Smooth muscle cell (in vitro differentiated cells): Measurements from ENCODE around the gene RFT1. TPM values are rescaled to one million over a fixed set of nuclear protein-coding genes. Genes with fewer than 3 reads are reported as not detected.

ENCODE experiments used
- DNase-seq: peaks from one replicate; lab custom pipeline; 2025; ENCODE audit not compliant: unreplicated experiment; lab: John Stamatoyannopoulos, UW
- H2AFZ ChIP-seq: fragments of 200-600 bp; sonication (generic); 2 replicates; pipeline ENCODE4 v1.6.0; 2016; ENCODE audit warnings: antibody characterized with exemption, low read depth, mild to moderate bottlenecking
- H3F3A ChIP-seq: fragments of 200-600 bp; sonication (generic); 2 replicates; pipeline ENCODE4 v1.6.0; 2017; ENCODE audit warnings: antibody characterized with exemption, low read depth
- H3K27ac ChIP-seq: fragments of 200-600 bp; sonication (generic); 2 replicates; pipeline ENCODE4 v1.5.1; 2016; ENCODE audit warnings: low read depth, mild to moderate bottlenecking
- H3K27me3 ChIP-seq: fragments of 200-600 bp; sonication (generic); 2 replicates; pipeline ENCODE4 v1.6.1; 2016; ENCODE audit warnings: low read depth, mild to moderate bottlenecking
- H3K36me3 ChIP-seq: fragments of 200-600 bp; sonication (generic); 2 replicates; pipeline ENCODE4 v1.5.1; 2016; ENCODE audit warnings: low read depth
- H3K4me1 ChIP-seq: fragments of 200-600 bp; sonication (generic); 2 replicates; pipeline ENCODE4 v1.5.1; 2016; ENCODE audit warnings: low read depth
- H3K4me2 ChIP-seq: fragments of 200-600 bp; sonication (generic); 2 replicates; pipeline ENCODE4 v1.6.0; 2016; ENCODE audit warnings: mild to moderate bottlenecking
- H3K4me3 ChIP-seq: fragments of 200-600 bp; sonication (generic); 2 replicates; pipeline ENCODE4 v1.5.1; 2016; ENCODE audit warnings: mild to moderate bottlenecking
- H3K79me2 ChIP-seq: fragments of 200-600 bp; sonication (generic); 2 replicates; pipeline ENCODE4 v1.6.0; 2016; ENCODE audit warnings: low read depth, mild to moderate bottlenecking
- H3K9ac ChIP-seq: fragments of 200-600 bp; sonication (generic); 2 replicates; pipeline ENCODE4 v1.6.0; 2016; ENCODE audit warnings: low read depth
- H3K9me3 ChIP-seq: fragments of 200-600 bp; sonication (generic); replicated peaks from 2 replicates; pipeline ENCODE4 v1.5.1; 2016; ENCODE audit warnings: low read depth
- H4K20me1 ChIP-seq: fragments of 200-600 bp; sonication (generic); 2 replicates; pipeline ENCODE4 v1.6.0; 2016; ENCODE audit warnings: low read depth
- WGBS: methylation state at CpG from one replicate; pipeline ENCODE4 v1.1.7; 2016; ENCODE audit warnings: low lambda C conversion rate; 5-methylcytosine and 5-hydroxymethylcytosine counted together
- polyA plus RNA-seq: library from polyadenylated mRNA; unstranded; fragments of >200 nt; fragmentation: Nextera tagmentation; extraction: Ambion mirVana; gene quantifications from 2 replicates; pipeline ENCODE4 v1.2.1, GENCODE V29; 2016
- total RNA-seq: library from RNA; depleted of rRNA; stranded (reverse); fragments of >200 nt; gene quantifications from 2 replicates; pipeline ENCODE4 v1.2.3, GENCODE V29; 2014
- TF ChIP-seq, protein P1 (sequence below): fragments of 200-600 bp; sonication (generic); IDR thresholded peaks from 2 replicates; pipeline ENCODE4 v1.5.1; 2017; ENCODE audit warnings: borderline replicate concordance, mild to moderate bottlenecking, antibody characterized with exemption; ENCODE audit not compliant: insufficient read depth, poor library complexity, severe bottlenecking

The RFT1 gene
- total and polyA plus RNA-seq, 2 experiments from 2014 or later = 13.3 to 25.7 TPM

DNA sequence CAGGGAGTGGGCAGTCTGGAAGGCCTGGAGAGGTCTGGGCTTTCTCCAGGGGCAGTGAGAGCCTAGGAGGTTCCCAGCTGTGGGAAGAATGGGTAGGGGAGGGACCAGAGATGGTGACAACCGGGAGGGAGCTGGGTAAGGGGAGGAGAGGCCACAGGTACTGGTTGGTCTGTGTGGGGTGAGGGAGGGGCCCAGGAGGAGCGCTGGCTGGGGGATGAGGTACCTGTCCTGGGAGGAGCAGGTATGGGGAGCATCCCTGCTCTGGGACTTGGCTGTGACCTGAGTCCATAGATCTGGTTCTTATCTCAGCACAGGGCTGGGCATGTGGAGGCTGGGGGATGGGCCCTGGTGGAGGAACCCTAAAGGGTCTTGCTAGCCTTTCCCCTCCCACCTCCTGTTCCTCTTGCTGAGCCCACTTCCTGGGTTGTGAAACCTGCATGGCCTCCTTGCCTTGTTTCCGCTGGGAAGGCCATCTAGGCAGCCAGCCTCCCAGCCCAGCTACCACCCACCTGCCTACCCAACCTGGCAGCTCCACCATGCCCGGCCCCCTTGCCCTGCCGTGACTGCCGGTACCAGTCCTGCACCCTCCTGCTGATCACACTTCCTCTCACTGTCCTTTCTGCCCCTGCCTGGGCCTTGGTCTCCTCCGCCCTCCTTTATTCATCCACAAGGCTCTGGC, 41.7 kb upstream of the RFT1 start:
- Histone ChIP-seq H2AFZ (no peak overlapping the region), H3K9me3 (no peaks in the 10 kb centered on the region), H3K4me1 (peaks cover 6% of the 10 kb centered on the region), H3K27ac (no peak overlapping the region), H3K79me2 (no peaks in the 10 kb centered on the region), H3K4me2 (no peak overlapping the region), H4K20me1 (peaks cover 99% of the 10 kb centered on the region), H3K36me3 (no peaks in the 10 kb centered on the region), H3K9ac (no peak overlapping the region), H3K27me3 (no peaks in the 10 kb centered on the region), H3F3A (no peaks in the 10 kb centered on the region), H3K4me3 (no peak overlapping the region)
- TF ChIP-seq, protein P1, sequence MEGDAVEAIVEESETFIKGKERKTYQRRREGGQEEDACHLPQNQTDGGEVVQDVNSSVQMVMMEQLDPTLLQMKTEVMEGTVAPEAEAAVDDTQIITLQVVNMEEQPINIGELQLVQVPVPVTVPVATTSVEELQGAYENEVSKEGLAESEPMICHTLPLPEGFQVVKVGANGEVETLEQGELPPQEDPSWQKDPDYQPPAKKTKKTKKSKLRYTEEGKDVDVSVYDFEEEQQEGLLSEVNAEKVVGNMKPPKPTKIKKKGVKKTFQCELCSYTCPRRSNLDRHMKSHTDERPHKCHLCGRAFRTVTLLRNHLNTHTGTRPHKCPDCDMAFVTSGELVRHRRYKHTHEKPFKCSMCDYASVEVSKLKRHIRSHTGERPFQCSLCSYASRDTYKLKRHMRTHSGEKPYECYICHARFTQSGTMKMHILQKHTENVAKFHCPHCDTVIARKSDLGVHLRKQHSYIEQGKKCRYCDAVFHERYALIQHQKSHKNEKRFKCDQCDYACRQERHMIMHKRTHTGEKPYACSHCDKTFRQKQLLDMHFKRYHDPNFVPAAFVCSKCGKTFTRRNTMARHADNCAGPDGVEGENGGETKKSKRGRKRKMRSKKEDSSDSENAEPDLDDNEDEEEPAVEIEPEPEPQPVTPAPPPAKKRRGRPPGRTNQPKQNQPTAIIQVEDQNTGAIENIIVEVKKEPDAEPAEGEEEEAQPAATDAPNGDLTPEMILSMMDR = no peak
- WGBS = 65% methylated on average over 5 of the region's 7 CpGs
- no peak for DNase-seq

DNA sequence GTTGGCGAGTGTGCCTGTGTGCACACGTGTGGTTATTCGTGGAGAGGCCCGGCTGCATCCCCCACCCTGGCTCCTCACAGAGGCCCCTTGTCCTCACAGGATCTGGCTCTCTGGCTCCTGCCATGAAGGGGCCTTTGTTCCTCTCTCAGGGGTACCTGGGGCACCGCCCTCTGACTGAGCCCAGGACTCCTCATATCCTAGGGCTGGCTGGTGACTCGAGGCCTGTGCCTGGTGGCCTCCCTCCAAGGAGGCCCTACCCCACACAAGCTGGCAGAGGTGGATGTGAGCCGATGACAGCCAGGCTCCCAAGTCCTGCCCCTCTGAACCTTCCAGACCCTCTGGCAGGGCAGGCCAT, 40.8 kb upstream of the RFT1 start:
- no peak overlapping the region for H3K27ac ChIP-seq
- WGBS = 73% methylated on average over 7 of the region's 7 CpGs
- no peak overlapping the region for H3K9ac ChIP-seq
- TF ChIP-seq, protein P1 = no peak
- no peaks in the 10 kb centered on the region for H3K27me3 ChIP-seq
- H3K4me3 ChIP-seq = no peak overlapping the region
- H3K4me2 ChIP-seq = no peak overlapping the region
- DNase-seq = no peak
- peaks cover 6% of the 10 kb centered on the region for H3K4me1 ChIP-seq
- H3K79me2 ChIP-seq = no peaks in the 10 kb centered on the region
- peaks cover 99% of the 10 kb centered on the region for H4K20me1 ChIP-seq
- no peaks in the 10 kb centered on the region for H3K36me3 ChIP-seq
- no peaks in the 10 kb centered on the region for H3F3A ChIP-seq
- H2AFZ ChIP-seq = no peak overlapping the region
- H3K9me3 ChIP-seq = no peaks in the 10 kb centered on the region

DNA sequence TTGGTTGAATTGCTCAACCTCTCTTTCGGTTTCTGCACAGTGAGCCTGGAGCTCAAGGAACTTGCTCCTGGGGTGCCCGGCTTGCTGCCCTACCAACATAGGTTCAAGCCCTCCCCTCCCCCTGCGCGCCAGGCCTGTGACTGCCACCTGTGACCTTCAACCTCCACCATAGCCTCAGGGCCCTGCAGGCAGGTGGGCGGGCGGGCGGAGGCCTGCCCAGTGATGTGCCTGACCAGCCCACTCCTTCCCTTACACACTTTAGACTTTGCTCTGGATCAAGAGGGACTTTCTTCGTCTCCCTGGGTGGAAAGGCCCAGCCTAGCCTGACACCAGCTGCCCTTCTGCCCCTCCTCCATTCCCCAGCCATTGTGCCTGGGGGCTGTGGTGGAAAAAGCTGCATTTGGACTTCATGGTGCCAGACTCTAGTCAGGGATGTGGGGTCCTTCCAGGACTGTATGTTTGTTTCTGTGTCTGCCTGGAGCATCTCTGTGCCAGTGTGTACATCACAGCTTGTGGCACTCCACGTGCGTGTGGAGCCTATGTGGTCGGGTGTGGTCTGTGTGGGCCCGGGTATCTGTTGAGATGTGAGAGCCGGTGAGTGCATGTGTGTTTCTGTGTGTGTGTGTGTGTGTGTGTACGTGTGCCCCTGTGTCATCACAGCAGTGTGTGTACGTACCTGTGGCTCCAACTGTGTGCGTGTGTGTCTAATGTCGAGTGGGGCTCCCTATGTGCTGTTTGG, 40.3 kb upstream of the RFT1 start:
- H3K36me3 ChIP-seq = no peaks in the 10 kb centered on the region
- H3F3A ChIP-seq = no peaks in the 10 kb centered on the region
- no peak overlapping the region for H2AFZ ChIP-seq
- H3K4me3 ChIP-seq = no peak overlapping the region
- H3K79me2 ChIP-seq = no peaks in the 10 kb centered on the region
- DNase-seq = no peak
- H3K27ac ChIP-seq = no peak overlapping the region
- no peaks in the 10 kb centered on the region for H3K9me3 ChIP-seq
- peaks cover 99% of the 10 kb centered on the region for H4K20me1 ChIP-seq
- no peaks in the 10 kb centered on the region for H3K27me3 ChIP-seq
- no peak overlapping the region for H3K4me2 ChIP-seq
- TF ChIP-seq, protein P1 = no peak
- no peak overlapping the region for H3K9ac ChIP-seq
- peaks cover 6% of the 10 kb centered on the region for H3K4me1 ChIP-seq
- 92% methylated on average over 17 of the region's 17 CpGs for WGBS
